LNCAP (cell line): Measurements from ENCODE around the gene RAB9A.

Experiments used
- TF ChIP-seq, protein P1 (sequence below): fragments of 450-650 bp; IDR thresholded peaks from 2 replicates; pipeline ENCODE4 v1.5.1; 2017; ENCODE audit warnings: mild to moderate bottlenecking

RAB9A gene

GRCh38 chrX:13691841-13692371, 3.0 kb downstream of the RAB9A start:
- TF ChIP-seq, protein P1, sequence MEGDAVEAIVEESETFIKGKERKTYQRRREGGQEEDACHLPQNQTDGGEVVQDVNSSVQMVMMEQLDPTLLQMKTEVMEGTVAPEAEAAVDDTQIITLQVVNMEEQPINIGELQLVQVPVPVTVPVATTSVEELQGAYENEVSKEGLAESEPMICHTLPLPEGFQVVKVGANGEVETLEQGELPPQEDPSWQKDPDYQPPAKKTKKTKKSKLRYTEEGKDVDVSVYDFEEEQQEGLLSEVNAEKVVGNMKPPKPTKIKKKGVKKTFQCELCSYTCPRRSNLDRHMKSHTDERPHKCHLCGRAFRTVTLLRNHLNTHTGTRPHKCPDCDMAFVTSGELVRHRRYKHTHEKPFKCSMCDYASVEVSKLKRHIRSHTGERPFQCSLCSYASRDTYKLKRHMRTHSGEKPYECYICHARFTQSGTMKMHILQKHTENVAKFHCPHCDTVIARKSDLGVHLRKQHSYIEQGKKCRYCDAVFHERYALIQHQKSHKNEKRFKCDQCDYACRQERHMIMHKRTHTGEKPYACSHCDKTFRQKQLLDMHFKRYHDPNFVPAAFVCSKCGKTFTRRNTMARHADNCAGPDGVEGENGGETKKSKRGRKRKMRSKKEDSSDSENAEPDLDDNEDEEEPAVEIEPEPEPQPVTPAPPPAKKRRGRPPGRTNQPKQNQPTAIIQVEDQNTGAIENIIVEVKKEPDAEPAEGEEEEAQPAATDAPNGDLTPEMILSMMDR, result no peak

DNA sequence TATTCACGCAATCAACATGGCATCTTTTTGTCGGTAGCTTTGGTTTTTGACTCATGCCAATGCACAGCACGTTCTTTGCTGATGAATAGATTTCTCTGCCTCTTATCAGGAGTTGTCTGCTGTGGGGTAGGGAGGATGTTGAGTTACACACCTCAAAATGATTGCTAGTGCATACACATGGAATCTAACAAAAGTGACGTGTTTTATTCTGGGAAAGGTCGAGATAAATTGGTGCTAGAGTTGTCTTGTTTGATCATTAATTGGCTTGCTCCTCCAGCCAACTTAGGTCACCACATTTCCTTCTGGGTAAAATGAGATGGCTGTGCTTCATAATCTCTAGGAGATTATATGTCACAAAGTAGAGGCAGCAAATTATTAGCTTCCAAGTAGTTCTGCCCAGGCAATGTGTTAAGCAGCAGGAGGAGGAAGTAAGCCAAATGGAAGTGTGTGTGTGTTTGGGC, 3.9 kb downstream of the RAB9A start:
- TF ChIP-seq, protein P1, result no peak

DNA sequence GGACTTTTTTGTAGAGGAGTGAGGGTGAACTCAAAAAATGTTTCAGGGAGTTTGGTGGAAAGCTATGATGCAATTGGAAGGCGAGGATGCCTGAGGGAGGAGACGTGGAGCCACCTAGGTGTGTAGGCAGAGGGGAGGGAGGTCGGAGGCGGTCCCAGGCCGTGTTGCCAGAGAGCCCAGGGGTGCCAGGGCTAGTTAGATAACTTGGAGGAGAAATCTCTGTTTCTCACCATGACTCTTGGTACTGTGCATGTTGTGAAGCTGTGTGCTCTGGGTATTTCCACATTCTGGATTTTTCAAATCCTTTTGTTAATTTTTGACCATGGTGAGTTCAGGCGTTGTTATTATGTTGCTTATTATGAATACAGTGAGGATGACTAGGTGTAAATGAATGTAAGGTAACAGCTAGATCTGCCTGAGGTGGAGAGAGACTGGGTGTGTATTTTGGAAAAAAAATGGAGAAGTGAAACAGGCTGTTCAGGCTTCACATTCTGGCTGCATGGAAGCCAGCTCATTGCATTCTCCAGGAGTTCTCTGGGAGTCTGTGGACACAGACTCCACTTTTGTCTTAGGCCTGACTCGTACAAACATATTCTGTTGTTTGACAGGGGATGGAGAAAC, 4.5 kb downstream of the RAB9A start:
- TF ChIP-seq, protein P1, result no peak

DNA sequence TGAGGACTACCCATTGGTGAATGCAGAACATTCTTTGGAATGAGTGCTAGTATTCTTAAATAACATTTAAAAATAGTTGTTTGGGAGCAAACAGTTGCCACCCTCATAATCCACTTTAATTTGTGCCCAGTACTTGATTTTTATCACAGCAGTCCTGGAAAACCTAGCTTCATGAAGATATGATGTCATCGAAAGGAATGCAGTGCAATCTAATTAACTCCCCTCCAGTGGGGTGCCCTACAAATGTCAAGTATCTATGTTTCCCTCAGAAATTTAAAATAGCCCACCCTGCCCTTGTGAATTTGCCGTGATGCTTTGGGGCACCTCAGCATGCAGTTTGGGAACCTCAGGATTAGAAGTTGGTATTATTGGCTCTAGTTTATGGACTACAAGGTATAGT, 5.4 kb downstream of the RAB9A start:
- TF ChIP-seq, protein P1, result no peak

GRCh38 chrX:13694983-13695382, 6.1 kb downstream of the RAB9A start:
- TF ChIP-seq, protein P1, result no peak

- TF ChIP-seq, protein P1, result no peak
Observed at GRCh38 chrX:13695601-13696115, 6.7 kb downstream of the RAB9A start.

- TF ChIP-seq, protein P1, result no peak
Observed at GRCh38 chrX:13697455-13697854, 8.5 kb downstream of the RAB9A start.
